HG03135 (cell line): ENCODE measurements around the gene GRM8.
"Not testable (repeated sequence)": the region's sequence is repeated elsewhere in the genome, so short reads cannot be mapped to it uniquely, and the experiment has no call there.

Experiments used
- ATAC-seq: cut with Tn5 transposase; IDR thresholded peaks from one replicate; pipeline ENCODE4 v1.9.1; 2021; ENCODE audit warnings: mild to moderate bottlenecking, moderate library complexity; ENCODE audit not compliant: unreplicated experiment

The GRM8 gene

DNA sequence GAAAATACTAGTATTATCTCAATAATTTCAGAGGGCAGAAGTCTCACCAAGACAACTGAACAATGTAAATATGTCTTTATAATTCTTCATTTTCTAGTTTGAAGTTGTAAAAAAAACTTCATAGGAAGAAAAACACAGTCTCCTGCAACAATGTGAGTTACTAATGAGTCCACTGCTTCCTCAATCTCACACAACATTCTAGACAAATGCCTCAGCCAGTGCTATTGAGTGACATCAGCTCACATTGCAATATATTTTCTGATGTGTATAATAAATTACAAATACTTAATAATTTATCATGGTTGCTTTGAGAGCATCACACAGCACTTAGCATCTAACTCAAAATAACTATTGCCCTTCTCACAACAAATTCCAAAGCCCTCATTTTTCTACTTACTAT lies 321.2 kb downstream of the GRM8 start:
- no peak for ATAC-seq

DNA sequence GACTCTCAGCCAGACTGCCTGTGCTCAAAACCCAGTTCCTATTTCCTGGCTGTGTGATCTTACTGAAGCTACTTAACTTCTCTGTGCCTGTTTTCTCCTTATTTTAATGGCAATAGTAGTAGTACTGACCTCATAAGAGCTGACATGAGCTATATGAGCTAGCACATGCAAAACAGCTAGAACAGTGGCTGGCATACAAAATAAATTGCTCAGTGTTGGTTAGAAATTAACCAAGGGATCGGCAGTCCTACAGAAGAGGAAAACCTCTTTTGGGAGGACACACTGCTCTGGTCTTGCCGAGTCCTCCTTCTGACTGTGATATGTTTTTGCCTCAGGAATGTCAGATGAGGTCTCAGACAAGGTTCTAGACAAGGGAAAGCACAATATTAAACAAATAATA lies 322.6 kb downstream of the GRM8 start:
- ATAC-seq: no peak

DNA sequence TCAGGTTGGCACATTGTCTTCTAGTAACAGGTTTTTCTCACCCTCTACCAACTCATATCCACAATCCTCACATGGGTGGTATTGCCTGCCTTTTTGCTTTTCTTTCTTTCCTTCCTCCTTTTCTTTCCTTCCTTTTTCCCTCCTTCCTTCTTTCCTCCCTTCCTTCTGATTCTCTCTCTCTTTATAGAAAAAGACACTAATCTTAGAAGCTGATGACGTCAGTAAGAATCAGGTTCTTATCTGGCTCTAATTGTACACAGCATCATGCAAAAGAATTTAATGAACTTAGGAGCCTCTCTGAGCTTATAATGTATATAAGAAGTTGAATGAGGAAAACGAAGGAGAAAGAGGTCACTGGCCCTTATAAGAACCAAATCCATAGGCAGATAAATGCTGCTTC lies 328.3 kb downstream of the GRM8 start:
- ATAC-seq: no peak

DNA sequence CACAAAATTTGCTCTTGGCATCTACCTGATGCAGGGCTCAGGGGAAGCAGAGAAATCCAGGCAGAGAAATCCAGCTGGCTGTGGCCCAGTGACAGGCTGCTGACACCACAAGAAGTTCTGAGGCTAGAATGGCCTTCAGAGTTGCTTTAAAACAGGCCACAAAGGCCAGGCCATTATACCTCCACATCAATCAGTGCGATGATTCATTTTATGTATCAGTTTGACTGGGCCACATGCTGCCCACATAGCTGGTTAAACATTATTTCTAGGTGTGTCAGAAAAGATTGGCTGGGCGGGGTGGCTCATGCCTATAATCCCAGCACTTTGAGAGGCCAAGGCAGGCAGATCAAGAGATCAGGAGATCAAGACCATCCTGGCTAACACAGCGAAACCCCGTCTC lies 341.1 kb downstream of the GRM8 start:
- ATAC-seq: not testable (repeated sequence)

DNA sequence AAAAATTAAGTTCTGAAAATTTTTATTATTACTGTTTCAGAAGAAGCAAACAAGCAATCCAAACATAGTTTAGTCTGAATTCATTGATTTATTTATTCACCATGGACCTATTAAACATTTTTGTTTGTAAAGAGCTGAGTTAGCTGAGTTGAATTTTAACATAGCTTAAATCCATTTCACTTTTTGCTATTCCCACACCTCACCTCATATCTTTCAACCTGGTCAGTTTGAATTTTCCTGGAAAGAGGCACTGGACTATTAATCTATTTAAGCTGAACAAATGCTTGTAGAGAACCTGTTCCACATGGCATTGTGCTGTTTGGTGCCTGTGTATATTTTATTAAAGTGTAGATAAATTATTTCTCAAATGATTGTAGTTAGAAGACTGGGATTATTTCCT lies 344.2 kb downstream of the GRM8 start:
- ATAC-seq: not testable (repeated sequence)

DNA sequence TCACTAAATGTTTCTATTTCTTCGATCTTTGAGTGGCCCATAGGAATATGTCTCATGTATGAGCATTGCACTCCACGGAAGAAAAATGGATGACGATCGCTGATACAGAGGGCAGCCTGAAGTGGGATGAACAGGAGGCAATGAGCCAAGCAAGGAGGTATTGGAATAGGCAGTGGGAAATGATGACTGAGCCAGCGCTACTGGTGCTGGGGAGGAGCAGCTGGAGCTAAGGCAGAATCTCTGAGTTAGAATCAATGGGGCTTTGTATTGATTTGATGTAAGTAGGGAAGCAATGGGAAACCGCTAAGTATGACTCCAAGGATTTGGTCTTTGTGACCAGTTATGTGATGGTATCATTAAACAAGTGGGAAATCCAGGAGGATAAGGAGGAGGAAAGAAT lies 345.1 kb downstream of the GRM8 start:
- ATAC-seq: not testable (repeated sequence)

DNA sequence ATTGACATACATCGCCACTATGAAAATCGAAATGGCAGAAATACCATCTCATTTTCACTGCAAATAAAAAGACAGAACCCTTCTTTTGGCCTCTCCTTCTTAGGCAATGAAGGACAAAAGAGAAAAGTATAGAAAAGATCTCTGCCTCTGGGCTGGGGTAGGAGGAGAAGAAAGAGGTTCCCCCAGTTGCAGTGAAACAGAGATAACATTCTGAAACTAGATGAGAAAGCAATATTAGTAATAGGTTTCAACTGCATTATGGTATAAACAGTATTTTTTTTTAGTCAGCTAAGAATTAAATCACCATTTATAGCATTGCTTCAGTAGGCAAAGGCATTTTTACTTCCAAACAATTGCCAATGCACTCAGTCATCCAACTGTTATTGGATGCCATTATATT lies 347.5 kb downstream of the GRM8 start:
- ATAC-seq: not testable (repeated sequence)

DNA sequence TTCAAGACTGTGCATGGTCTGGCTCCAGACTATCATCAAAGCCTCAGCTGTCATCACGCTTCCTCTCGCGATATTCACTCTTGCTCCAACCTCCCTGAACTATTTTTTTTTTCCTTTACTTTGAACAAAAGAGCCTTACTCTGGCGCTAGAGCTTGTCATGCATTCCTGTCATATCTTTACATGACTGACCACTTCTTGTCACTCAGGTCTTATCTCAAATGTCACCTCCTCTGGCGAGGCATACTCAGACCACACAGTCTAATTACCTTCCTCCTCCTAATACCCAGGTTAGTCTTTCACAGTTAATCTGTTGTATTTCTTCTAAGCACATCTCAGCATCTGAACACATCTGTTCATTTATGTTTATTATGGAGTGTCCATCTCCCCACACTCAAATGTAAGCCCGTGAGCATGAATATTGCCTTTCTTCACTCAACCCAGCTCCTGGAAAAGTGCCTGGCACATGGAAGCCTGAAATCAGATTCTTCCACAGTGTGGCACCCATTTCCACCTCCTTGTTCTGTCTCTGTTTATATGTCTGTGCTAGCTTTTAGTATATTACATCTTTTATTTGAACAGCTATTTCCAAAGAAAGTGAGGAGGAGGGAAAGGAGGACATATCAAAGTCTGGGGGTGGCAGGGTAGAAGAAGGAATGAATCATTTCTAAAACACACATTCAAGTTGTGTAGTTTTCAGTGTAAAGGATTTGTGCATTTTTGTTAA lies 351.5 kb downstream of the GRM8 start:
- ATAC-seq: not testable (repeated sequence)

DNA sequence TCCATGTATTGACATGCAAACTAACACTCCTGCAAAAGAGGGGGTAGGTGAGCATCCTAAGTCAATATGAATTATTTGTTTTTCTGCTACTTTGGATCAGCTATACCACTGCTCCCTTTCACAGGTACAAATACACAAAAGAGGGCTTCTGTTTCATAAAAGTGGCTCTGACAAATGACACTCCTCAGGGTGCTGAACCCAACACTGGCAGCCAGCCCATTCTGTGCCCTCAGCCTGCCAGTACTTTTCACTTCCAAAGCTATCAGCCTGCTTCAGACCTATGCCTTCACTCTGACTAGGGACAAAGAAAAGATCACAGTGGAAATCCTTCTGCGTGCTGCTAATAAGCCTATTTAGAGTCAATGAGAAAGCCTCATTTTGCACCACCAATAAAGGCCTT lies 364.8 kb downstream of the GRM8 start:
- not testable (repeated sequence) for ATAC-seq

DNA sequence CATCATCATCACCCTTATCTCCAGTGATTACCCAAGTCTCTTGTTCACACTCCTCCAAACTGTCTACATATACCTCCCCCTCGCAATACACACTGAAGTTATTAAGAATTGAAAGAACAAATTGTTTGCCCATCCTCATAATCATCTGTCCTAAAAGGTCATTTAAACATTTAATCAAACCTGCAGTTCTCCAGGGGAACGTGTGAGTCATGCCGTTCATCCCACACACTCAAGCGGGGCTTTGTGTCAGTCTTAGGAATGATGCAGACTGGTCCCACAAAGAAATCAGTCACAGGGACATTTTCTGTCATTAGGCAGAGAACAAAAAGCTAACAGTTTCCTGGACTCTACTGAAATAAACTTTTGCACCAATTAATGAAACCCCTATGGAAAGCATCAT lies 365.2 kb downstream of the GRM8 start:
- ATAC-seq: not testable (repeated sequence)

DNA sequence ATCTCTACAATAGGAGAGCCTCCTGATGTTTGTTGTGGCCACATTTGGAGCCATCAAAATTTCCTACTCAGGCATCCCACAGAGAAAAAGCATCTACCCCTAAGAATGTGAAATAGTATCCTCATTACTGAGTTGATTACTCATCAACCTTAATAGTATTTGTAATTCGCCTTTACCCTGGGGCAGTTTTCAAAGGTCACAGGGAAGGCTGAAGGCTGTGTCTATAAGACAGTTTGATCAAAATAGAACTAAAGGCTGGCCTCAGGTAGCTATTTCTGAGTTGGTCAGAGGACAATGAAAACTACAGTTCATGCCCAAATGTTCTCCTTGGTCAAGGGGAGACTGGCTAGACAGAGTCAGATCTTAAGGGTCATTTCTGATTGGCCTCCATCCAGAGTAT lies 370.0 kb downstream of the GRM8 start:
- ATAC-seq: not testable (repeated sequence)

DNA sequence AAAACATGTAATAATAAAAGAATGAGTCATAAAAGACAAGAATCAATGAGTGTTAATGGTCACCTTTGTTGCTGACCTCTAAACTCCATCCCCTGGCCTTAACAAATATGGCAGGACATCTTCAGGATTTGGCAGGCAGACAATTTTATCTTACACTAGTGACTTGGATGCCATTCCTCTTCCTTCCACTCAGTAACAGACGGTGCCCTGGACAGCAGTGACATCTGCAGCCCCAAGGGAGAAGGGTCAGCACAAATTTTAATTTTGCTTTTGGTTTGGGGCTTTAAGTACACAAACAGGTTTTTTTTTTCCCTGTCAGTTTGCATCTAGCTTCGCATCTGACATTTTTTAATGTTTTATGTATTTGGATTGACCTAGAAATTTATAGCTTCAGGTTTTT lies 370.8 kb downstream of the GRM8 start:
- ATAC-seq: not testable (repeated sequence)

DNA sequence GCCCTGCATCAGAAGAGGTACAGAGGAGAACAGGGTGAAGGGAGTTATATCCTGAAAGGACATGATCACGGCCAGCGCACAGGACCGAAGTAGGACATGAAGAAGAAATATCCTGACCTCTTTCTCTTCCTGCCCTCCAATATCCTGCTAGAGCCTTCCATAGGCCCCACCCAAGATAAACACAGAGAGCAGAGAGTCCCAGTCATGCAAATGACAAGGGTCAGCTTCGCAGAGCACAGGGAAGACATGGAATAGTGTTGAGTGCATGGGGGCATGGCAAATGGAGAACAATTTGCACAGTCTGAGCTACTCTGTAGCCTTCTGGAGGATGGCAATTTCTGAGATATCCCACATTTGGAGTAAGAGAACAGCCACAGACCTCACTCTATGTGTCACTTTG lies 371.4 kb downstream of the GRM8 start:
- no peak for ATAC-seq

DNA sequence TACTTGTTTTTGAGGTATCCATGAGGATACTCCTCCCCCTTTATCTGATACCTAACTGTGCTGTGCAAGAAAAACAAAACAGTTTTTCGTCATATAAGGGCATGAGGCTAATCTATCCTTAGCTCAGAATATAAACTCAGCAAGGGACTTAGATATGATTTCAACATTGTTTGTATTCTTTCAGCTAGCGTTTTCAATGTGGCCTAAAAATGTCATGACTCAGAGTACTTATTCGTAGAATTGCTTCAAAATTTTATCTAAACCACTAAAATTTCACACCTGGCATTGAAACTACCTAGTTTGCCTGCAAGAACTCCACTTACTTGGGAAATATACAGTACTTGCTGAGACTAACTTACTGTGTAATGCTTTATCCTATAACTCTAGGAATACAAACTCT lies 376.2 kb downstream of the GRM8 start:
- ATAC-seq: not testable (repeated sequence)

DNA sequence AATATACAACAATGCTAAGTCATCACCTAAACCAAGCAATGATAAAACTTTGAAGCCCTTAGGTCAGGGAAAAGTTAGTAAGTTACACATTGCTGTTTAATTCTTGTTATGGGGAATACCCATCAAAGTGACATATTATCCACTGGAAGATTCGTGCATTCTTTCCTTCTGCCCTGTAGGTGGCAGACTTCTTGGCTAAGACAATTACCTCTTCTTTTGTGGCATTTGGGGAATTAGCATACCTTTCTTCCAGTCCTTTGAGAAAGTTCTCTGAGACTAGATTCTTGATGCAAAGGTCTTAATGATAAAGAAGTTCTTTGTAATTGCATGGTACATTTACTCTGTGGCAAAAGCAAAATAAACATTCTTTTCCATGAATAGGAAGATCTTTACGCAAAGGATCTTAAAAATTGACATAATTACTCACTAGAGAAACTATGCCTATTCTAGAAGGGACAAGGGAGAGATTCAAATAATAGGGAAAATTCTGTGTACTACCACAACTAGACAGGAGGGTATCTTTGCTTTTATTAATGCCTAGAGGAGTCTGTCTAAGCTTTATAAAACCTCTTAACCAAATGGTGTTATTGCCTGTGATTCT lies 395.9 kb downstream of the GRM8 start:
- peak; percentile 50 for ATAC-seq

DNA sequence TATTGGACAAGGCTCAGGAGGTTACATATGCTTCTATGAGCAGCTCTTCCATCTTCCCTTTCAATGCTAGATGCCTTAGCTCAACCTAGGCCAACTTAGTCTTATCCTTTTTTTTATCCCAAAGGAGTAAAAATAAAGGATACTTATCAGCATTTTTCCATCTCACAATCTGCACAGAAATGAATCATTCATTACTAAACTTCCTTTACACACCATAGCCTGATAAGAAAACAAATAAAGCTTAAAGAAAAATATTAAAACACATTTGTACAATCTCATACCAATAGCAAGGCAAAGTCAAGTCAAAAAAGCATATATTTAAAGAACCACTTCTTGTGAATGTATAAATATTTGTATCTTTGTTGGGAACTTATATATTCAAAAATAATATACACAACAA lies 407.4 kb downstream of the GRM8 start:
- ATAC-seq: no peak

DNA sequence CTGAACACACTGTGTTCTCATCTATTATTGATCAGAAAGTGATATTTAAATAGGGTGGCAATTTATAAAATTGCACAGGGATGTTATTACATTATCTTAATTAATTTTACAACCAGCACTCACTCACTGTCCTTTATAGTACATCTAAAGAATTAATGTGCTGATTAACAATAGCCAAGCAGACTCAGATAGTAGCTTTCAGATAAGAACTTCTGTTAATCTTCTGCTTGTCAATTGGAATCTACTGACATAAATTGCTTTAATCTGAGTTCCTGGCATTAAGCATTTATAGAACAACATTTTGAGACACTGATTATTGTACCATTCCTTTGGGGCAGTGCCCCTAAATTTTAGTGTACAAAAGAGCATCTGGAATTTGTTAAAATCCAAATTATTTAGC lies 408.9 kb downstream of the GRM8 start:
- no peak for ATAC-seq

DNA sequence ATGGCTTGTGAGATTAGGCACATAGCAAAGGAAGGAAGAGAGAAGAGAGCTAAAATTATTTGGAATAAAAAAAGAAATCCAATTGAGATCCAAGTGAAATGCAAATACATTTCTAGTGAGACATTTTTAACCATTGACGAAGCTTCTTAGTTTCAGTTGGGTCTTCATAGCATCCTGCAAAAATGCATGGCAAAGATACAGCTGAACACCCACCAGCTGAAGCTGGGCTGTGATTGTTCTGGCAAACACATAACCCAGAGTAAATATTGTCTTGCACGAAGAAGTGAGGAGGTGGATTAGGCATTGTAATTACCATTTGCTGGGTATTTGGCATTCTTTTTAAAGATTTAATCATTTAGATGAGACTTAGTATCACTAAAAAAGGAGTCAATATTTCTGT lies 409.4 kb downstream of the GRM8 start:
- no peak for ATAC-seq

DNA sequence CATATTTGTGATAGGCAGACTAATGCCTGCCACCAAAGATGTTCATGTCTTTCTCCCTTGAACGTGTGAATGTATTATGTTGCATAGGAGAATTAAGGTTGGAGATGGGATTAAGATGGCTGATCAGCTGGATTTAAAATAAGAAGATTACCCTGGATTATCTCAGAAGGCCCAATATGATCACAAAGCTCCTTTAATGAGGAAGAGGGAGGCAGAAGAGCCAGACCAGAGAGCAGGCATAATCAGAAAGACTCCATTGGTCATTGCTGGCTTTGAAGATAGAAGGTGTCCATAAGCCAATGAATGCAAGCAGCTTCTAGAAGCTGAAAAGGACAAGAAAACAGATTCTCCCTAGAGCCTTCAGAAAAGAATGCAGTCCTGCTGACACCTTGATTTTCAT lies 410.3 kb downstream of the GRM8 start:
- no peak for ATAC-seq

DNA sequence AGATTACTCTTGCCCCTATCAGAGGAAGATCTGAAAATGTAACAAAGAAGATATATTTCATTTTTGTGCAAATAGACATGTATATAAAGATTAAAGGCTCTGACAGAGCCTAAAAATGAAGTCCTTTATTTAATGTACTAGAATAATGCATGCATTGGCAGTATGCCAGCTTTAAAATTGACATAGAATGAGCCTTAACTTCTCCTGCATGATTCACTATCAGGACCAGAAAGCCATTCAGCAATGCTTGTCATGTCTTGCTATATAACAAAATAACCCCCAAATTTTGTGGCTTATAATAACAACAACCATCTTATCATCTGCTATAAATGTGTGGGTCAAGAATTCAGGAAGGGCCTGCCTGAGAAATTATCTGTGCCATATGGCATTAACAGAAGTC lies 411.9 kb downstream of the GRM8 start:
- ATAC-seq: no peak

DNA sequence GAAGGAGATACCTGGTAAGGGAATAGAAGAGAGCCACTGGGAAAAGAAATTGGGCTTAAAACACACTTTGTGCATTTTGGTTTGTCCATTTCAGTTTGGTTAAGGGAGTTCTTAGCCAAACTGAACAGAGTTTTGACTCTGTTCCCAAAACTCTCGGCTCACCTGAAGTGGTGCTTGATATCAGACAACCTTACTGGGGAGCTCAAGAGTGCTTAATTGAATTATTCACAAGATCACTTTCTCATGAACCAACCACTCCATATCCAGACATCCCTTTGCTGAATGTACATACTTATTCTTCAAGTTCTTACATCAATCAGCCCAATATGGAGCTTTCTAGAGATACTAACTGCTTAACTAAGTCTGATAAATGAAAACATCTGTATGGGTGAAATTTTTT lies 413.1 kb downstream of the GRM8 start:
- ATAC-seq: no peak

DNA sequence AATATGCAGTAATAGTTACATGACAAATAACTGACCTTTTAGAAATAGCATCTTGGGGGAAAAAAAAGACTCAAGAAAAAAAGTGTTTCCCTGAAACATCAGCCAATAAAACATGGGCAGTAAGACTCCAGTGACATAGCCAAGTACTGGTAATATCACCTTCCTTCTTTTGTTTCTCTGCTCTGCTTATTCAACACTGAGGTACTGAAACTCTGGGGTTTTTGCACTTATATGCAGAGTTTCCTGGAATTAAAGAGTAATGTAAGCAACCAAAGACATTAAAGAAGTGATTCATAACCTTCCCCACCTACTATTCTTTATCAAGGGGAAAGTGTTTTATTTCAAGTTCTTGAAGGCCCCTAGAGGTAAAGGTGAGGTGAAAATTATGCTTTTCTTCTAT lies 414.5 kb downstream of the GRM8 start:
- ATAC-seq: no peak

DNA sequence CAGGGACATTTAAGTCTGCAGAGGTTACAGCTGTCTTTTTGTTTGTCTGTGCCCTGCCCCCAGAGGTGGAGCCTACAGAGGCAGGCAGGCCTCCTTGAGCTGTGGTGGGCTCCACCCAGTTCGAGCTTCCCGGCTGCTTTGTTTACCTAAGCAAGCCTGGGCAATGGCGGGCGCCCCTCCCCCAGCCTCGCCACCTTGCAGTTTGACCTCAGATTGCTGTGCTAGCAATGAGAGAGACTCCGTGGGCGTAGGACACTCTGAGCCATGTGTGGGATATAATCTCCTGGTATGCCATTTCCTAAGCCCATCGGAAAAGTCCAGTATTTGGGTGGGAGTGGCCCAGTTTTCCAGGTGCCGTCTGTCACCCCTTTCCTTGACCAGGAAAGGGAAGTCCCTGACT lies 421.5 kb downstream of the GRM8 start:
- ATAC-seq: not testable (repeated sequence)
